Measurements from ENCODE around the gene FAM217B.

FAM217B gene

GRCh38 chr20:59911041-59911440, 29.1 kb upstream of the FAM217B start:
- TF ChIP-seq, protein P1, sequence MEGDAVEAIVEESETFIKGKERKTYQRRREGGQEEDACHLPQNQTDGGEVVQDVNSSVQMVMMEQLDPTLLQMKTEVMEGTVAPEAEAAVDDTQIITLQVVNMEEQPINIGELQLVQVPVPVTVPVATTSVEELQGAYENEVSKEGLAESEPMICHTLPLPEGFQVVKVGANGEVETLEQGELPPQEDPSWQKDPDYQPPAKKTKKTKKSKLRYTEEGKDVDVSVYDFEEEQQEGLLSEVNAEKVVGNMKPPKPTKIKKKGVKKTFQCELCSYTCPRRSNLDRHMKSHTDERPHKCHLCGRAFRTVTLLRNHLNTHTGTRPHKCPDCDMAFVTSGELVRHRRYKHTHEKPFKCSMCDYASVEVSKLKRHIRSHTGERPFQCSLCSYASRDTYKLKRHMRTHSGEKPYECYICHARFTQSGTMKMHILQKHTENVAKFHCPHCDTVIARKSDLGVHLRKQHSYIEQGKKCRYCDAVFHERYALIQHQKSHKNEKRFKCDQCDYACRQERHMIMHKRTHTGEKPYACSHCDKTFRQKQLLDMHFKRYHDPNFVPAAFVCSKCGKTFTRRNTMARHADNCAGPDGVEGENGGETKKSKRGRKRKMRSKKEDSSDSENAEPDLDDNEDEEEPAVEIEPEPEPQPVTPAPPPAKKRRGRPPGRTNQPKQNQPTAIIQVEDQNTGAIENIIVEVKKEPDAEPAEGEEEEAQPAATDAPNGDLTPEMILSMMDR (IDR thresholded peaks at IDR 0.05; ENCODE audit: insufficient read depth, low read depth, low read length, missing control alignments), result no peak
- no peak for DNase-seq (ENCODE audit: low read depth)
- no peak overlapping the region for H3K4me3 ChIP-seq (ENCODE audit: low read length)

GRCh38 chr20:59912609-59913008, 27.6 kb upstream of the FAM217B start:
- TF ChIP-seq, protein P1 (IDR thresholded peaks at IDR 0.05; ENCODE audit: insufficient read depth, low read depth, low read length, missing control alignments), result no peak
- no peak for DNase-seq (ENCODE audit: low read depth)
- no peak overlapping the region for H3K4me3 ChIP-seq (ENCODE audit: low read length)

- DNase-seq (ENCODE audit: low read depth), result no peak
- TF ChIP-seq, protein P1 (IDR thresholded peaks at IDR 0.05; ENCODE audit: insufficient read depth, low read depth, low read length, missing control alignments), result no peak
- H3K4me3 ChIP-seq (ENCODE audit: low read length), result no peak overlapping the region
These were observed 19.2 kb upstream of the FAM217B start for GRCh38 chr20:59920944-59921343.

DNA sequence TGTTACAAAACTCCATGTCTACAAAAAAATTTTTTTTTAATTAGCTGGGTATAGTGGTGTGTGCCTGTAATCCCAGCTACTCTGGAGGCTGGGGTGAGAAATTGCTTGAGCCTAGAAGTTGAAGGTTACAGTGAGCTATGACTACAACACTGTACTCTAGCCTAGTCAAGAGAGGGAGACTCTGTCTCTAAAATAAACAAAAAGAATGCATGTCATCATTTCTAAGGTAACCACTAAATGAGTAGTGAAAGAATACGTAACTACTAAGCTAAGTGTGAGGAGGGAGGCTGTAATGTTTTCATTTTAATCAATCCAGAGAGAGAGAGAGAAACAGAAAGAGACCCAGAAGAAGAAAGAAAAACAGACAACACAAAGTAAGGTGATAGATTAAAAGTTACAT, 16.7 kb upstream of the FAM217B start:
- DNase-seq (ENCODE audit: low read depth), result no peak
- no peak overlapping the region for H3K4me3 ChIP-seq (ENCODE audit: low read length)
- TF ChIP-seq, protein P1 (IDR thresholded peaks at IDR 0.05; ENCODE audit: insufficient read depth, low read depth, low read length, missing control alignments), result no peak

DNA sequence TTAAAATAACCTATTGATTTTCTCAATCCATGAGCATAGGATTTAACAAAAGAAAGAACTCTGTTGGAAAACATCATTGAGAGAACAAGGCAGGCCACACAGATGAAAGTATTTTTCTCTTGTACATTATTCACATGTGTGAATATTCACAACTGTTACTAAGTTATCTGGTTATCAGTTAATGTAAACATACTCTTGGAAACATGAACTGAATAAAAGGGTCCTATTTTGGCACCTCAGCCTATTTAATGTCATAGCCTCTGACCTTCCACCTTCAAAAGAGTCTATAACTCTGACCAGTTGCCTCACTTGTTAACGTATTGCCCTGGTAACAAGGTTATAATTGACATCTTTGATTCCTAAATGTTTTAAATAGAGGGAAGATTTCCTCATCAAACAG, 14.8 kb upstream of the FAM217B start:
- H3K4me3 ChIP-seq (ENCODE audit: low read length), result no peak overlapping the region
- DNase-seq (ENCODE audit: low read depth), result no peak
- TF ChIP-seq, protein P1 (IDR thresholded peaks at IDR 0.05; ENCODE audit: insufficient read depth, low read depth, low read length, missing control alignments), result no peak

DNA sequence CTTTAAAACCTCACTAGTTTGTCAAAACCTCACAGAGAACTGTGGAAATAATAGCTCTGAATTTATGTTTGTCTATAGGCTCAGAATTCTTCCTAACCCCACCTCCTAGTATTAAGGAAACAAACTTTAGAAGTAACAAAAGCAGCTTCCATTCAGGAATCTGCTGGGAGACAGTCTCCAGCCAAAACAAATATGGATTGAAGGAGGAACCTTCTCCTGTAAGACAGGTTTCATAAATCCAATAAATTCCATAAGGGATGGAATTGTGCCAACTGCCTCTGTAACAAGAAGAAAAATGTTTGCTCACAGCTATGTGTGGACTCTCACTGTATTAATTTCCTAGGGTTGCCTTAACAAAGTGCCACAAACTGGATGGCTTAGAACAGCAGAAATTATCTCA, 14.3 kb upstream of the FAM217B start:
- H3K4me3 ChIP-seq (ENCODE audit: low read length), result no peak overlapping the region
- DNase-seq (ENCODE audit: low read depth), result peak; percentile 28
- TF ChIP-seq, protein P1 (IDR thresholded peaks at IDR 0.05; ENCODE audit: insufficient read depth, low read depth, low read length, missing control alignments), result no peak

DNA sequence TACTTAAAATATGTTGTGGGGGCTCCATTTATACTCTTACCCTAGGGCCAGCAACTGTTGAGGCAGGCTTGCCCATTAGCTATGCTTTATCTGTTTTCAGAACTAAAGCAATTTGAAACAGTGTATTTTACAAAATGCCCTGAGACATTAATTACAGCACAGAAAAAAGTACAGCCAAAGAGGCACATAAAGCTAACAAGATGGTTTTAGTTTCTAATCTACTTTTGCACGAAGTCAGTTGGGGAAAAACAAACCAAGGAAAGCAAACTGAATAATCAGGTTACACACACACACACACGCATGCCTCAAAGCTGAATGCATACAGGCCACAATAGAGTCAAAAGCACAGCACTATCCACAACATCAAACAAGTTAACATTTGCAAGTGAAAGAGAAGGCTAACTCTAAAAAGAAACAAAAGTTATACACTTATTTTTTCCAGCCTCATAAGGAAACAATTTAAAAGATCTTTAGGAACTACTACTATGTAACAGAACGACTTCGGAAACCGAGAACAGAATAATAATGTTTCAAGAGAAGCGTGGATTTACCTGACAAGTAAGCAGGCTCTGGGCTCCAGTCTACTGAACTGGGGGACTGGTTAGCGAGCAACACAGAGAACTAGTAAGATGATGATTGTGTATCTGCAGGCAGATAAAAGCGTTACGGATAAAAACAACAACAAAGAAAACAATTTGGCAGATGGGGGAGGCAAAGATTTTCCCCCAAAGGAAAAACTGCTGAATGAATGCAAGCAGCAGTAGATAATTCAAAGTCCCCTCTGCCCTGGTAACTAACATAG, 8.5 kb upstream of the FAM217B start:
- no peak for DNase-seq (ENCODE audit: low read depth)
- TF ChIP-seq, protein P1 (IDR thresholded peaks at IDR 0.05; ENCODE audit: insufficient read depth, low read depth, low read length, missing control alignments), result no peak
- H3K4me3 ChIP-seq (ENCODE audit: low read length), result no peak overlapping the region

Measured in epithelial cell of esophagus (primary cell).